GM18511 (cell line): ENCODE data around the gene SMAD1.
"Not testable (repeated sequence)": the region's sequence is repeated elsewhere in the genome, so short reads cannot be mapped to it uniquely, and the experiment has no call there.

Source experiments
- ATAC-seq: cut with Tn5 transposase; IDR thresholded peaks from one replicate; pipeline ENCODE4 v1.9.1; 2021; ENCODE audit warnings: mild to moderate bottlenecking, moderate library complexity; ENCODE audit not compliant: unreplicated experiment

The SMAD1 gene

GRCh38 chr4:145554691-145555090 lies 73.0 kb downstream of the SMAD1 start:
- no peak for ATAC-seq

- peak; percentile 87 for ATAC-seq
Measured at GRCh38 chr4:145557720-145558119, 76.1 kb downstream of the SMAD1 start.

- ATAC-seq: no peak
Measured at GRCh38 chr4:145563293-145563985, 81.8 kb downstream of the SMAD1 start.

DNA sequence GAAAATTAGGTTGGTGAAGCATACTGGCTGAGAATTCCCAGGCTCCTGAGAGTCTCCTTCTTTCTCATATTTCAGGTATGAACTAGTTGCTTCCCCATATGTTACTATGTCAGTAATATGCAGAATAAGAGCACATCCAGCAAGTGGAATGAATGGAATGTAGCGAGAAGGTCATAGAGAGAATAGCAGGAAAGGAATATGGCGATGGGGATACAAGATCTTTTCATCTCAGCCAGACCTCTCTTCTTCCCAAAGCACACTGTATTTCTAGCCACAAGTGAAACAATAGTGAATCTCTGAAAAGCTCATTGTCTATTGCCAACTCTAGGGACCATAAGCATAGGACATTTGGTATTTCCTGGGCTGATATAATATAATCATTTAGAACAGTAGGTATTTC lies 82.9 kb downstream of the SMAD1 start:
- no peak for ATAC-seq

DNA sequence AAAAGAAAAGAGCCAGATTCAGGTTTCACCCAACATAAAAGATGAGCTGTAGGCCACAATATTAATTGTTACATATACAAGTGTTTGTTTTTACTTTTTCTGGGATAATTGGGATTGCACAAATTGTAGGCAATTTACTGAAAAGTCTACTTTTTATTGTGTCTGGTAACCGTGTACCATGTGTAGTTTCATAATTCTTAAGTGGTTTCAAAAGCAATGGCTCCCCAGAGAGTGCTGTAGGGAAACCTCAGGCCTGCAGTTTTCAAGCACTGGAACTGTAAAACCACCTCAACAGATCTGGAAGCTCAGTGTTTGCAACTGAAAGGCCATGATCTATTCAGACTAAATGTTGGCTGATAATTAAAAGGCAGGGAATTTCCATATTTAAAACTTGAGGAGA lies 83.7 kb downstream of the SMAD1 start:
- ATAC-seq: peak; percentile 85

DNA sequence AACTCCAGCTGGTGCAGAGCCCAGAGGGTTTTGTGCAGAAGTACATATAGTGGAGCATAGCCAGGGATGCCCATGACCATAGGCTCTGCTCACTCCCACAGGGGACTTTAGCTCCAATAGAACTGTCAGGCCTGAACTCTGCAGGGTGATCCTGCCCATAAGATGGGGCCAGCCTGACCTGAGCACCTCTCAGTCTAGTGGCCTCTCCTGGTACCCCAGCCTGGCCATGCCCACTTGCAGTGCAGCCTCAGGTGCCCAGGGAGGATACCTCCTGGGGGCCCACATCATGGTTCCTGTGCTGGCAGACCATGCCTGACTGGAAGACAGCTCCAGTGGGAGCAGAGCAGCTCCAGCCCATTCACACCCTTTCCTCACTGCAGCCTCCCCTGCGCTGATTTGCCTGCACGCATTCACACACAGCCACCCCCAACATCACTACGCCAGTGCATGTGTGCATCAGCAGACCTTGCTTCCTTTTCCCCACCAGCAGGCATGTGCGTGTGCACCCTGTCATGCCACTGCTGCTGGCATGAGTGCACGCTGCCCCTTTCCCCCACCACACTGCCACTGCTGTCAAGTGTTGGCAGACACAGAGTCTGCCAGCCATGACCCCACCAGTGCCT lies 84.5 kb downstream of the SMAD1 start:
- no peak for ATAC-seq

- no peak for ATAC-seq
Measured at GRCh38 chr4:145566768-145567167, 85.1 kb downstream of the SMAD1 start.

- no peak for ATAC-seq
Measured at GRCh38 chr4:145567516-145567915, 85.9 kb downstream of the SMAD1 start.

DNA sequence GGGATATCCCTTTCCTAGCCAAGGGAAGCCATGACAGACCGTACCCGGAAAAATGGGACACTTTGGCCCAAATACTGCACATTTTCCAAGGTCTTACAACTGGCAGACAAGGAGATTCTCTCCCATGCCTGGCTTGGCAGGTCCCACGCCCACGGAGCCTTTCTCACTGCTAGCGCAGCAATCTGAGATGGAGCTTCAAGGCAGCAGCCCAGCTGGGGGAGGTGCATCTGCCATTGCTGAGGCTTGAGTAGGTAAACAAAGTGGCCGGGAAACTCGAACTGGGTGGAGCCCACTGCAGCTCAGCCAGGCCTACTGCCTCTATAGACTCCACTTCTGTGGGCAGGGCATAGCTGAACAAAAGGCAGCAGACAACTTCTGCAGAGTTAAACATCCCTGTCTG lies 92.9 kb downstream of the SMAD1 start:
- not testable (repeated sequence) for ATAC-seq

DNA sequence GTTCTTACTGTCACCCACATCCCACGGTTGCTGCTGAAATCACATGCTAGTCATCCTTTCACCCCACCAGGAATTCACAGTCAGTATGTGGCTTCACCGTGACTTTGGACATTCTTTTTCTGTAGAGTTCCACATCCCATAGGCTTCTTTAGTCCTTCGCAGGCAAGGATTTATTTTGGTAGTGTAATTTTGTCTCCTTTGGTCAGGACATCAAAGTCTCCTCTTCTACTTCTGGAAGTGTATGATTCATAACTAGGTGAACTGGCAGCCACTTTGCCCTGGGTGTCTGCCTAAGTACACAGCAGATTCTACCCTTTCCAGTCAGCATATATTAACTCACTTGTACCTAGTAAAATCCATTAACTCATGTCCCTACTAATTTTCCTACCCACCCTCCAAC lies 99.3 kb downstream of the SMAD1 start:
- ATAC-seq: no peak

- ATAC-seq: no peak
Measured at GRCh38 chr4:145583191-145584055, 101.8 kb downstream of the SMAD1 start.

DNA sequence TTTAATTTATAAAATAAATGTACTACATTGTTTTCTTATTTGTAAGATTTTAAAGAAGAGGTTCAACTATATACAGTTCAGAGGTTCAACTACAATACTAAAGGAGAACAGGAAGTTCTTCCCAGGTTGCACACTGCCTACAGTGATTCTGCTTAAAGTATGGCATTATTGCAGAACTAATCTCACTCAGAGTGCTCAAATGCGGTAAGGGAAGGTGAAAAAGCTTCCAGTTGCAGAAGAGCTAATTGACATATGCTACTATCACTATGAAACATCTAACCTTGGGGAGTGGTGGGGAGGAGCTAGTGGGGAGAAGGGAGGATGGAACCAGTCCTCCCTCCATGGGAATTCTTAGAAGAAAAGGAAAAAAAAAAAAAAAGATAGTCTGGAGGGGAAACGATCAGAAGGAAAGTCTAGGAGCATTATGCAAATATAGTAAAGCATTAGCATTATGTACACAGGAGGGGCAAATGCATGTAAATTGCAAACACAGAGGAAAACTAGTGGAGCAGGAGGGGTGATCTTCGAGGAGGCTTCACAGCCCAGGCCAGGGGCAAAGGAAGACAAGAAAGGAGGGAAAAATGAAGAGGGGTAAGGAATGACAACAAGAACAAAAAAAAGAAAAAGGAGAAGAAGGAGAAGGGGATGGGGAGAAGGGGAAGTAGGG lies 105.6 kb downstream of the SMAD1 start:
- ATAC-seq: no peak

- ATAC-seq: not testable (repeated sequence)
Measured at GRCh38 chr4:145589381-145589780, 107.7 kb downstream of the SMAD1 start.

- ATAC-seq: no peak
Measured at GRCh38 chr4:145589916-145590702, 108.5 kb downstream of the SMAD1 start.

DNA sequence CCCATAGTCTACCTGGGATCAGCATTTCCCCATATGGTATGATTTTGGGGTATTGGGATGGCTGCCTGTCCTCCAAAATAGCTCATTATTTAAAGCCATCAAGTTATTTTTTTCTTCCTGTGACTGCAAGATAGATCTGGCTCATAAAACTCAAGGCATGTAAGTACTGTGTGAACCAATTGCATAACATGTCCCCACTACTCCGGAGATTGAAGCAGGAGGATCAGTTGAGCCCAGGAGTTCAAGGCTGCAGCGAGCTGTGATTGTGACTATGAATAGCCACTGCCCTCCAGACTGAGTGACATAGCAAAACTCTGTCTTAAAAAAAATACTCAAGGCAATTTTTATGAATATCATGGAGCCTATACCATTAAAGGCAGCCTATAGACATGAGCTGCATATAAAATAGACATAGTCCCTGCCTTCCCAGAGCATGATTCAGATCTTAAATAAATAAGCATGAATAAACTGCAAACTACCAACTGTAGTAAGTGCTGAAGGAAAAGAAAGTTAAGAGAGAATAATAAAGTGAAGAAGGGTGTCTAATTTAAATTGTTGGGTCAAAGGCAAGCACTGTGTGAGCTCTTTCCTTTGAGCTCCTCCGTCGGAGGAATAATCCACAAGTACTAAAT lies 120.6 kb downstream of the SMAD1 start:
- ATAC-seq: no peak

DNA sequence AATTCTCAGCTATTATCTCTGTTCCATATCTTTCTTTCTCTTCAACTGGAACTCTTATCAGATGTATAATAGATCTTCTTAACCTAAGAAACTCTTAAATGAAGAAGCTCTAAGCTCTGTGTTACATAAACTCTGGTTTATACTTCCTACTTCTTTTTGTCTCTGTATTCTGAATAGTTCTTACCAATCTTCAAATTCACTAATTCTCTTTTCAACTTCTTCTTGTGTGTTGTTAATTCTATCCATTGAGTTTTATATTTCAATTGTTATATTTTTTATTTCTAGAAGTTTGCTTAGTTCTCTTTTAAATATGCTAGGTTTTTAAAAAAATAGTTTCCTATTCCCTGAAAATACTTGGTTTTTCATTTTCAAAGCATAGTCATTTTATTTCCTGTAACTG lies 124.3 kb downstream of the SMAD1 start:
- no peak for ATAC-seq
